ENCODE measurements around the gene KLK7. TPM values are rescaled to one million over a fixed set of nuclear protein-coding genes. Genes with fewer than 3 reads are reported as not detected.

The KLK7 gene
- total and polyA plus RNA-seq, 10 of the 15 experiments (the other 5 are each of a cell fraction or from before 2014, with no cell fraction given) = not detected

DNA sequence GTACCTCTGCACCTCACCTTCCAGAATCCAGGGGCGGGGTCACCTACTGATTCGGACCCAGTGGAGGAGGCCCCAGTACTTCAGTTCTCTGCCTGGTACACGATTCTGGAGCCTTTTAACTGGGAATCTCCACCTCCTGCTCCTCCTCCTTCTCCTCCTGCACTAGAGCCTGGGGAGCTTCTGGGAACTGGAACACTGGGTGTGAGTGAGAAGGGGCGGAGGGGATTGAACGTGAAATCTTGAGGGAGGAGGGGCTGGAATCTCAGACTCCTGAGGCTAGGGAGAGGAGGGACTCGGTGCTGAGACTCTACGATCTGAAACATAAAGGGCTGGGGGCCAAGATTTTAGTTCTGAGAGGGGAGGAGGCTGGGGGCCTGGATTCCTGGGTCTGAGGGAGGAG lies 17.8 kb upstream of the KLK7 start, which contains the start of gene KLK8:
KLK8 (minus strand) TSS at position 90 of the 400 bp plus-strand sequence. CDS start 437 bp downstream, outside the sequence.
- H3K9ac ChIP-seq (ENCODE audit: control insufficient read depth, insufficient read depth, low read length) = no peak within 1 kb of the TSS
- BruUV-seq (replicated peaks) = no TSS peak
- H4K20me1 ChIP-seq (ENCODE audit: control insufficient read depth, insufficient read depth) = no peaks in the 10 kb centered on the region
- TF ChIP-seq ZNF384 (IDR thresholded peaks at IDR 0.05; ENCODE audit: borderline replicate concordance, low read depth, low read length) (no peak), POLR2A (IDR thresholded peaks at IDR 0.05; ENCODE audit: low read depth, low read length) (no peak), ZSCAN29 (IDR thresholded peaks at IDR 0.05) (no peak), IKZF1 (conservative IDR thresholded peaks at IDR 0.05) (no peak), MYC (IDR thresholded peaks at IDR 0.05; ENCODE audit: insufficient read depth, insufficient read length, insufficient replicate concordance, low read length, severe bottlenecking) (no peak), SMARCA5 (IDR thresholded peaks at IDR 0.05) (no peak)
- H3K4me2 ChIP-seq (ENCODE audit: control insufficient read depth, insufficient read depth) = no peak within 1 kb of the TSS
- H3K27me3 ChIP-seq (replicated peaks in 1 of 2; ENCODE audit: control insufficient read depth in 2 of 2, insufficient read depth in 2 of 2, low read length in 1 of 2) = no peaks in the 10 kb centered on the region; a peak in 1 of 4 replicates
- no peak within 1 kb of the TSS for H2AFZ ChIP-seq (ENCODE audit: control insufficient read depth, low read depth, low read length)
- no peaks in the 10 kb centered on the region for H3K36me3 ChIP-seq (ENCODE audit: control insufficient read depth in 2 of 2, insufficient read depth in 2 of 2, low read length in 1 of 2)
- no peak within 1 kb of the TSS for H3K27ac ChIP-seq (ENCODE audit: control insufficient read depth, insufficient read depth)
- CTCF ChIA-PET = no interaction called here
- in situ Hi-C loops (cut with MboI) (no loop called here), intact Hi-C loops (cut with micrococcal nuclease; ENCODE audit: unreplicated experiment) (no loop called here)
- H3K4me3 ChIP-seq = no peak within 1 kb of the TSS
- ATAC-seq (no peak), FAIRE-seq (no peak), DNase-seq (ENCODE audit: low read depth, low spot score) (no peak)
- H3K79me2 ChIP-seq (ENCODE audit: control insufficient read depth, insufficient read depth, low read length) = no peaks in the 10 kb centered on the region
- 12% methylated on average over 6 of the region's 7 CpGs for WGBS (ENCODE audit: insufficient coverage, insufficient replicate concordance, low lambda C conversion rate, missing lambda C conversion rate)
- SMC1A ChIA-PET (ENCODE audit: uncharacterized antibody, unreplicated experiment) = no interaction called here
- no peaks in the 10 kb centered on the region for H3K4me1 ChIP-seq (ENCODE audit: control insufficient read depth, insufficient read depth, low read length)
- POLR2A ChIA-PET = no interaction called here
- RAD21 ChIA-PET (ENCODE audit: unreplicated experiment) = no interaction called here
- no peaks in the 10 kb centered on the region for H3K9me3 ChIP-seq (replicated peaks; ENCODE audit: control insufficient read depth, insufficient read depth, low read length)

GRCh38 chr19:51000981-51001380 lies 17.3 kb upstream of the KLK7 start:
- in situ Hi-C loops (cut with MboI) = no loop called here
- 49% methylated on average over 16 of the region's 16 CpGs for WGBS (ENCODE audit: insufficient coverage, insufficient replicate concordance, low lambda C conversion rate, missing lambda C conversion rate)
- Histone ChIP-seq H3K4me1 (ENCODE audit: control insufficient read depth, insufficient read depth, low read length) (no peaks in the 10 kb centered on the region), H2AFZ (ENCODE audit: control insufficient read depth, low read depth, low read length) (no peak overlapping the region), H3K9ac (ENCODE audit: control insufficient read depth, insufficient read depth, low read length) (no peak overlapping the region), H3K79me2 (ENCODE audit: control insufficient read depth, insufficient read depth, low read length) (no peaks in the 10 kb centered on the region), H3K4me3 (no peak overlapping the region), H3K4me2 (ENCODE audit: control insufficient read depth, insufficient read depth) (no peak overlapping the region), H3K27ac (ENCODE audit: control insufficient read depth, insufficient read depth) (no peak overlapping the region), H3K9me3 (replicated peaks; ENCODE audit: control insufficient read depth, insufficient read depth, low read length) (no peaks in the 10 kb centered on the region), H3K27me3 (replicated peaks in 1 of 2; ENCODE audit: control insufficient read depth in 2 of 2, insufficient read depth in 2 of 2, low read length in 1 of 2) (no peaks in the 10 kb centered on the region; a peak in 1 of 4 replicates), H3K36me3 (ENCODE audit: control insufficient read depth in 2 of 2, insufficient read depth in 2 of 2, low read length in 1 of 2) (no peaks in the 10 kb centered on the region), H4K20me1 (ENCODE audit: control insufficient read depth, insufficient read depth) (no peaks in the 10 kb centered on the region)
- POLR2A ChIA-PET = no interaction called here
- RAD21 ChIA-PET (ENCODE audit: unreplicated experiment) = no interaction called here
- intact Hi-C loops (cut with micrococcal nuclease; ENCODE audit: unreplicated experiment) = no loop called here
- CTCF ChIA-PET = no interaction called here
- SMC1A ChIA-PET (ENCODE audit: uncharacterized antibody, unreplicated experiment) = no interaction called here
- no TSS peak for BruUV-seq (replicated peaks)
- no peak for FAIRE-seq
- no peak for DNase-seq (ENCODE audit: low read depth, low spot score)
- ATAC-seq = no peak
- TF ChIP-seq SIN3A (IDR thresholded peaks at IDR 0.05; ENCODE audit: low read depth, low read length) (no peak), CEBPB (IDR thresholded peaks at IDR 0.05; ENCODE audit: borderline replicate concordance in 1 of 2, low read depth in 2 of 2, low read length in 2 of 2) (no peak), ZNF274 (IDR thresholded peaks at IDR 0.05; ENCODE audit: insufficient read depth, insufficient read length) (no peak), ZNF24 (IDR thresholded peaks at IDR 0.05) (no peak), EZH2 (IDR thresholded peaks at IDR 0.05; ENCODE audit: borderline replicate concordance, control insufficient read depth, low read depth, low read length) (no peak), ASH2L (IDR thresholded peaks at IDR 0.05; ENCODE audit: borderline replicate concordance, low read depth) (no peak), CHD2 (IDR thresholded peaks at IDR 0.05; ENCODE audit: borderline replicate concordance, low read depth, low read length) (no peak), SRF (IDR thresholded peaks at IDR 0.05; ENCODE audit: low read depth in 2 of 2, low read length in 2 of 2) (no peak), NRF1 (conservative IDR thresholded peaks at IDR 0.05; ENCODE audit: low read depth, low read length) (no peak)
- TF ChIP-seq, protein P1, sequence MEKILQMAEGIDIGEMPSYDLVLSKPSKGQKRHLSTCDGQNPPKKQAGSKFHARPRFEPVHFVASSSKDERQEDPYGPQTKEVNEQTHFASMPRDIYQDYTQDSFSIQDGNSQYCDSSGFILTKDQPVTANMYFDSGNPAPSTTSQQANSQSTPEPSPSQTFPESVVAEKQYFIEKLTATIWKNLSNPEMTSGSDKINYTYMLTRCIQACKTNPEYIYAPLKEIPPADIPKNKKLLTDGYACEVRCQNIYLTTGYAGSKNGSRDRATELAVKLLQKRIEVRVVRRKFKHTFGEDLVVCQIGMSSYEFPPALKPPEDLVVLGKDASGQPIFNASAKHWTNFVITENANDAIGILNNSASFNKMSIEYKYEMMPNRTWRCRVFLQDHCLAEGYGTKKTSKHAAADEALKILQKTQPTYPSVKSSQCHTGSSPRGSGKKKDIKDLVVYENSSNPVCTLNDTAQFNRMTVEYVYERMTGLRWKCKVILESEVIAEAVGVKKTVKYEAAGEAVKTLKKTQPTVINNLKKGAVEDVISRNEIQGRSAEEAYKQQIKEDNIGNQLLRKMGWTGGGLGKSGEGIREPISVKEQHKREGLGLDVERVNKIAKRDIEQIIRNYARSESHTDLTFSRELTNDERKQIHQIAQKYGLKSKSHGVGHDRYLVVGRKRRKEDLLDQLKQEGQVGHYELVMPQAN (conservative IDR thresholded peaks at IDR 0.05) = no peak
- TF ChIP-seq, protein P2, sequence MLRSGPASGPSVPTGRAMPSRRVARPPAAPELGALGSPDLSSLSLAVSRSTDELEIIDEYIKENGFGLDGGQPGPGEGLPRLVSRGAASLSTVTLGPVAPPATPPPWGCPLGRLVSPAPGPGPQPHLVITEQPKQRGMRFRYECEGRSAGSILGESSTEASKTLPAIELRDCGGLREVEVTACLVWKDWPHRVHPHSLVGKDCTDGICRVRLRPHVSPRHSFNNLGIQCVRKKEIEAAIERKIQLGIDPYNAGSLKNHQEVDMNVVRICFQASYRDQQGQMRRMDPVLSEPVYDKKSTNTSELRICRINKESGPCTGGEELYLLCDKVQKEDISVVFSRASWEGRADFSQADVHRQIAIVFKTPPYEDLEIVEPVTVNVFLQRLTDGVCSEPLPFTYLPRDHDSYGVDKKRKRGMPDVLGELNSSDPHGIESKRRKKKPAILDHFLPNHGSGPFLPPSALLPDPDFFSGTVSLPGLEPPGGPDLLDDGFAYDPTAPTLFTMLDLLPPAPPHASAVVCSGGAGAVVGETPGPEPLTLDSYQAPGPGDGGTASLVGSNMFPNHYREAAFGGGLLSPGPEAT (IDR thresholded peaks at IDR 0.05; ENCODE audit: low read depth) = no peak
